Activated T-cell treated with anti-CD3 and anti-CD28 coated beads, Interleukin-2, amount 50 U/mL, for 72 hours (primary cell): ENCODE data around the gene RAP1GDS1. TPM values are rescaled to one million over a fixed set of nuclear protein-coding genes. Genes with fewer than 3 reads are reported as not detected.
"Not testable (repeated sequence)": the region's sequence is repeated elsewhere in the genome, so short reads cannot be mapped to it uniquely, and the experiment has no call there.

Experiments
- ATAC-seq, 2 donors: fragments of 150-1000 bp; cut with Tn5 transposase; replicated peaks in 1 of 2; 2 replicates each; pipeline ENCODE4 v1.10.0; 2021; ENCODE audit warnings: moderate library complexity in 2 of 2, mild to moderate bottlenecking in 1 of 2
- DNase-seq, 2 donors: peaks; one replicate each; pipeline ENCODE4 v3.0.0; 2021 to 2022; ENCODE audit warnings: mixed read lengths in 1 of 2
- H3K27ac Mint-ChIP-seq: one replicate; pipeline ENCODE4 v1.8.0; 2022; ENCODE audit warnings: mild to moderate bottlenecking, moderate library complexity, mixed read lengths
- H3K27me3 Mint-ChIP-seq: one replicate; pipeline ENCODE4 v1.8.0; 2022; ENCODE audit warnings: low read depth, mixed read lengths
- H3K36me3 Mint-ChIP-seq, 2 donors: one replicate each; pipeline ENCODE4 v1.8.0; 2022; ENCODE audit warnings: mixed read lengths in 2 of 2, mild to moderate bottlenecking in 1 of 2; ENCODE audit not compliant: insufficient read depth in 2 of 2
- H3K4me1 Mint-ChIP-seq: one replicate; pipeline ENCODE4 v1.8.0; 2022; ENCODE audit warnings: low read depth, mixed read lengths
- H3K4me3 Mint-ChIP-seq, 2 donors: one replicate each; pipeline ENCODE4 v1.8.0; 2022; ENCODE audit warnings: mild to moderate bottlenecking in 2 of 2, mixed read lengths in 2 of 2, moderate library complexity in 2 of 2
- H3K9me3 Mint-ChIP-seq, 2 donors: one replicate each; pipeline ENCODE4 v1.8.0; 2022; ENCODE audit warnings: mixed read lengths in 2 of 2
- total RNA-seq, 2 donors: library from RNA; stranded (reverse); gene quantifications; one replicate each; pipeline ENCODE4 v1.2.3, GENCODE V29; 2022

The RAP1GDS1 gene
- total RNA-seq, 2 donors from 2014 or later = 47.2 to 54.6 TPM

GRCh38 chr4:98338761-98339438 is 77.7 kb downstream of the RAP1GDS1 start:
- Mint-ChIP-seq H3K27ac (no peak overlapping the region), H3K4me3 (no peak overlapping the region), H3K27me3 (no peaks in the 10 kb centered on the region), H3K9me3 (no peaks in the 10 kb centered on the region), H3K36me3 (peaks cover 2 to 18% of the 10 kb centered on the region in 2 donors), H3K4me1 (no peaks in the 10 kb centered on the region)
- no peak for DNase-seq
- ATAC-seq = no peak

- Mint-ChIP-seq H3K27ac (no peak overlapping the region), H3K36me3 (peaks cover 2 to 17% of the 10 kb centered on the region in 2 donors), H3K4me1 (no peaks in the 10 kb centered on the region), H3K27me3 (no peaks in the 10 kb centered on the region), H3K4me3 (no peak overlapping the region), H3K9me3 (no peaks in the 10 kb centered on the region)
- DNase-seq (no peak), ATAC-seq (no peak)
These were observed 80.1 kb downstream of the RAP1GDS1 start for GRCh38 chr4:98341309-98341708.

DNA sequence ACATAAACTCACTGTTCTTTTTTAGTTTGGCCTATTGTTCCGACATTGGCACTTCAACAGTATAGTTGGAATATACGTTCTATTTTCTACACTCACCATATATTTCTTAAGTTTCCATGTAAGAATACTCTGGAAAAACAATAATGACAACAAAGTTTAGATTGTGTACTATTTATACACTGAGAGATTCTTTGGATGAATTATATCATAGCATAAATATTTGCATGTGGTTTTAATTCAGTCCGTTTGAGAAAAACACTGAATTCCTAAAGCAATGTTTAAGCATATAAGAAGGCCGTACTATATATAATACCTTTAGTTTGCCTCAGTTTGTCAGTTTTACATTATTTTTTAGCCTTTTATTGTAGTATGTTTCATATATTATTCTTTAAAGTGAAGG is 82.4 kb downstream of the RAP1GDS1 start:
- peaks cover 7 to 22% of the 10 kb centered on the region in 2 donors for H3K36me3 Mint-ChIP-seq
- no peak for ATAC-seq
- H3K4me3 Mint-ChIP-seq = no peak overlapping the region
- H3K27me3 Mint-ChIP-seq = no peaks in the 10 kb centered on the region
- peaks cover 1 to 2% of the 10 kb centered on the region in 2 donors for H3K9me3 Mint-ChIP-seq
- no peaks in the 10 kb centered on the region for H3K4me1 Mint-ChIP-seq
- no peak overlapping the region for H3K27ac Mint-ChIP-seq
- DNase-seq = no peak

- Mint-ChIP-seq H3K4me3 (no peak overlapping the region), H3K36me3 (peaks cover 6 to 25% of the 10 kb centered on the region in 2 donors), H3K4me1 (no peaks in the 10 kb centered on the region), H3K27ac (no peak overlapping the region), H3K9me3 (peaks cover 1 to 4% of the 10 kb centered on the region in 2 donors), H3K27me3 (no peaks in the 10 kb centered on the region)
- ATAC-seq (no peak), DNase-seq (no peak)
These were observed 84.7 kb downstream of the RAP1GDS1 start for GRCh38 chr4:98345838-98346237.

DNA sequence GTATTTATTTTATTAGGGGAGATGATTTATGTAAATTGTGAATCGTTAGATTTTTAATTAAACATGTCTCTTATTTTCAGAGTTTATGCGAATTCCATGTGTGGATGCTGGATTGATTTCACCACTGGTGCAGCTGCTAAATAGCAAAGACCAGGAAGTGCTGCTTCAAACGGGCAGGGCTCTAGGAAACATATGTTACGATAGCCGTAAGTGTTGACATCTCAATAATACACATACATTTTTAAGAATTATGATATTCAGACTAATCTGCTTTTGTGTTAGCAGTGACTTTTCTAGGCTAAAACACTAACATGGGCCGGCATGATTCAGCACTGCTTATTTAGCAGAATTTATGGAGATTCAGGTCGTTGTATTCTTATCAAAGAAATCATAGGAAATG is 91.2 kb downstream of the RAP1GDS1 start:
- Mint-ChIP-seq H3K27ac (no peak overlapping the region), H3K36me3 (peaks cover 7 to 14% of the 10 kb centered on the region in 2 donors), H3K4me1 (no peaks in the 10 kb centered on the region), H3K27me3 (no peaks in the 10 kb centered on the region), H3K9me3 (peaks cover 1 to 4% of the 10 kb centered on the region in 2 donors), H3K4me3 (no peak overlapping the region)
- no peak for DNase-seq
- ATAC-seq = no peak

DNA sequence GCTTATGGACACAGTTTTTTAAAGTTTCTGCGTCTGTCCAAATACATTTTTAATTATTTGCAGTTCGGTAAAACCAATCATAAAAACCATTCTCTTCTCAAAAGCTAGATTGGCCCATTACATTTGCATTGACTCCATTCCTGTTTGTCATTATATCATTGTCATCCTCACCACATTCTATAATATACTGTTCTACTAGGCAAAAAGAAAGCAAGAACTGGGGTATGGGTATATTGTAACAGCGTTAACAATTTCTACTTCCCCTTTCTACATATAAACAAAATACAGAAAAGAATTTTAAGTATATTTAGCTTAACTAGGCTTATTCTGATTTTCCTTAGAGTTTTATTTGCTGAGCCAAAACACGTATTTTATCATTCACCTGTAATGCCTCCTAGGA is 91.8 kb downstream of the RAP1GDS1 start:
- no peak for DNase-seq
- ATAC-seq = no peak
- Mint-ChIP-seq H3K4me1 (no peaks in the 10 kb centered on the region), H3K36me3 (peaks cover 7 to 14% of the 10 kb centered on the region in 2 donors), H3K4me3 (no peak overlapping the region), H3K27me3 (no peaks in the 10 kb centered on the region), H3K9me3 (peaks cover 1 to 4% of the 10 kb centered on the region in 2 donors), H3K27ac (no peak overlapping the region)

DNA sequence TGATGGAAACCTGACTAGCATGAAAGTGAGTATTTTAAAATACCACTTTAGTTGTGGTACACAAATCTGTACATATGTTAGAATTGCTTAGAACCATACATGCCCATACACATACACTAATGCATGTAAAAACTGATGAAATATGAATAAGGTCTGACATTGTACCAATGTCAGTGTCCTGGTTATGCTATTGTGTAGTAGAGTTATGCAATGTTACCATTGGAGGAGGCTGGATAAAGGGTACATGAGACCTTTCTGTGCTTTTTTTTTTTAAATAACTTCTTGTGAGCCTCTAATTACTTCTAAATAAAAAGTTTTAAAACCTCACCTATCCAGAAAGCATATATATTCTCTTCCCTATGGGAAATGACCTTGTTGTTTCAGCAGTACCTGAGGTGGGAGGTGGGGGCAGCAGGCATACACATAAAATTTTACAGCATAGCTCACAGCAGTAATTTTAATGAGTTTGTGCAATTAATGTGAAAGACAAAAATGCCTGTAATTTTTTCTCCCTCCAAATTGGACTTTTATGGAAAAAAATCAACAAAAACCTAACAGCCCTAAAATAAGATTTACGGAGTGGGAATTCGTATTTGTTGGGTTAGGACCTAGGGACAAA is 97.6 kb downstream of the RAP1GDS1 start:
- no peaks in the 10 kb centered on the region for H3K27me3 Mint-ChIP-seq
- ATAC-seq = no peak
- no peak overlapping the region for H3K27ac Mint-ChIP-seq
- peaks cover 4% of the 10 kb centered on the region for H3K4me1 Mint-ChIP-seq
- peaks cover 5 to 9% of the 10 kb centered on the region in 2 donors for H3K36me3 Mint-ChIP-seq
- DNase-seq = no peak
- peaks cover 2% of the 10 kb centered on the region in 2 donors for H3K9me3 Mint-ChIP-seq
- no peak overlapping the region for H3K4me3 Mint-ChIP-seq

GRCh38 chr4:98359646-98360045 is 98.5 kb downstream of the RAP1GDS1 start:
- ATAC-seq (no peak), DNase-seq (no peak)
- Mint-ChIP-seq H3K9me3 (peaks cover 2% of the 10 kb centered on the region in 2 donors), H3K27me3 (no peaks in the 10 kb centered on the region), H3K4me1 (peaks cover 4% of the 10 kb centered on the region), H3K4me3 (no peak overlapping the region), H3K27ac (no peak overlapping the region), H3K36me3 (peaks cover 5 to 12% of the 10 kb centered on the region in 2 donors)

- Mint-ChIP-seq H3K9me3 (peaks cover 14 to 15% of the 10 kb centered on the region in 2 donors), H3K27me3 (no peaks in the 10 kb centered on the region), H3K27ac (no peak overlapping the region), H3K36me3 (peaks cover 20 to 35% of the 10 kb centered on the region in 2 donors), H3K4me1 (peaks cover 4% of the 10 kb centered on the region), H3K4me3 (no peak overlapping the region)
- ATAC-seq = no peak
- DNase-seq = no peak
These were observed 102.2 kb downstream of the RAP1GDS1 start for GRCh38 chr4:98363431-98363830.

DNA sequence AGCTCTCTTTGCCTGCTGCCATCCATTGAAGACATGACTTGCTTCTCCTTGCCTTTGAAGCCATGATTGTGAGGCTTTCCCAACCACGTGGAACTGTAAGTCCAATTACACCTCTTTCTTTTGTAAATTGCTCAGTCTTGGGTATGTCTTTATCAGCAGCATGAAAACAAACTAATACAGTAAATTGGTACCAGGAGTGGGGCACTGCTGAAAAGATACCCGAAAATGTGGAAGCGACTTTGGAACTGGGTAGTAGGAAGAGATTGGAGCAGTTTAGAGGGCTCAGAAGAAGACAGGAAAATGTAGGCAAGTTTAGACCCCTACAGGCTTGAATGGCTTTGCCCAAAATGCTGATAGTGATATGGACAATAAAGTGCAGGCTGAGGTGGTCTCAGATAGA is 105.1 kb downstream of the RAP1GDS1 start:
- not testable (repeated sequence) for ATAC-seq, H3K27ac Mint-ChIP-seq, DNase-seq, H3K27me3 Mint-ChIP-seq, H3K4me1 Mint-ChIP-seq, H3K4me3 Mint-ChIP-seq
- Mint-ChIP-seq H3K36me3 (peaks cover 20 to 46% of the 10 kb centered on the region in 2 donors), H3K9me3 (peaks cover 14 to 18% of the 10 kb centered on the region in 2 donors)

DNA sequence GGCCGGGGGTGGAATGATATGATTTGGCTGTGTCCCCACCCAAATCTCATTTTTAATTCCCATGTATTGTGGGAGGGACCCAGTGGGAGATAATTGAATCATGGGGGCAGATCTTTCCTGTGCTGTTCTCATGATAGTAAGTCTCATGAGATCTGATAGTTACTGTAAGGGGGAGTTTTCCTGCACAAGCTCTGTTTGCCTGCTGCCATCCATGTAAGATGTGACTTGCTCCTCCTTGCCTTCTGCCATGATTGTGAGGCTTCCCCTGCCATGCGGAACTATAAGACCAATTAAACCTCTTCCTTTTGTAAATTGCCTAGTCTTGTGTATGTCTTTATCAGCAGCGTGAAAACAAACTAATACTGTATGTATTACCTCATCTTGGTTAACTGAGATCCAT is 106.8 kb downstream of the RAP1GDS1 start:
- ATAC-seq, H3K4me1 Mint-ChIP-seq, DNase-seq, H3K4me3 Mint-ChIP-seq, H3K27ac Mint-ChIP-seq, H3K27me3 Mint-ChIP-seq: not testable (repeated sequence)
- H3K36me3 Mint-ChIP-seq = peaks cover 18 to 43% of the 10 kb centered on the region in 2 donors
- peaks cover 14 to 18% of the 10 kb centered on the region in 2 donors for H3K9me3 Mint-ChIP-seq

DNA sequence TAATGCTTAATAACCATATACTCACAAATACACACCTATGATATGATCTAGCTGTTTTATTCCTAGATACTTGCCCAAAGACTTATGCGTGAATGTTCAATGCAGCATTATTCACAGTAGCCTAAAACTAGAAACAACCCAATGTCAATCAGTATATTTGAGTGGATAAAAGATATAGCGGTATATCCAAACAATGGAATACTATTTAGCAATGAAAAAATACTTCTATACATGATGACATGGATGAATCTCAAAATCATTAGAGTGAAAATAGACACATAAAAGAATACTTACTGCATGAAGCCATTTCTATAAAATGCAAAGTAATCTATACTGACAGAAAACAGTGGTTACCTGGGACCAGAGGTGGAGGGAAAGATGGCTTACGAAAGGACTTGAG is 108.1 kb downstream of the RAP1GDS1 start:
- DNase-seq (no peak), ATAC-seq (no peak)
- no peak overlapping the region for H3K4me3 Mint-ChIP-seq
- no peaks in the 10 kb centered on the region for H3K27me3 Mint-ChIP-seq
- peaks cover 11 to 16% of the 10 kb centered on the region in 2 donors for H3K9me3 Mint-ChIP-seq
- peaks cover 14 to 36% of the 10 kb centered on the region in 2 donors for H3K36me3 Mint-ChIP-seq
- no peaks in the 10 kb centered on the region for H3K4me1 Mint-ChIP-seq
- H3K27ac Mint-ChIP-seq = no peak overlapping the region

DNA sequence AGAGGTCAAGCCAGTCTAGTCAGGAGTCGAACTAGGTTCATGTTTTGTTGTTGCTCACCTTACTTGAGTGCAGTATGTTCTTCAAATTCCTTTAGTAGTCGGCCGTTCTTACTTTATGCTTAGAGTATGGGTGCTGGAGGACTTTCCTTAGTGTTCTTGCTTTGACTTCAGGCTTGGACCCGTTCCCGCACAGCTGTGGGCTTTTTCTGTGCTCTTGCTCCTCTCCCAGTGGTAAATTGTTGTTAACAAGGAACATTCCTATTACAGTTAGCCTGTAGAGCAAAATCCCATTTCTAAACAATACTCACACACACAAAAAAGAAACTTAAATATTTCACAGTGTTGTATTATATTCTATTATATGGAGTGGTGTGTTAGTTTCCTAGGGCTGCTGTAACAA is 113.5 kb downstream of the RAP1GDS1 start:
- peaks cover 1 to 2% of the 10 kb centered on the region in 2 donors for H3K36me3 Mint-ChIP-seq
- peaks cover 11% of the 10 kb centered on the region for H3K4me1 Mint-ChIP-seq
- no peak for ATAC-seq
- H3K4me3 Mint-ChIP-seq = no peak overlapping the region
- no peak overlapping the region for H3K27ac Mint-ChIP-seq
- H3K9me3 Mint-ChIP-seq = no peaks in the 10 kb centered on the region
- no peak for DNase-seq
- H3K27me3 Mint-ChIP-seq = no peaks in the 10 kb centered on the region
